Skeletal muscle satellite cell (primary cell): ENCODE data around the gene SEMA5A.

Experiments
- H3K27me3 ChIP-seq: 2 replicates; pipeline ENCODE4 v1.7.0; 2013; ENCODE audit warnings: low read length; ENCODE audit not compliant: control insufficient read depth, insufficient read depth
- H3K36me3 ChIP-seq: 2 replicates; pipeline ENCODE4 v1.7.0; 2013; ENCODE audit warnings: mild to moderate bottlenecking, control low read depth, low read length; ENCODE audit not compliant: insufficient read depth
- H3K4me1 ChIP-seq: 2 replicates; pipeline ENCODE4 v1.7.0; 2013; ENCODE audit warnings: low read length; ENCODE audit not compliant: control insufficient read depth, insufficient read depth
- H3K4me2 ChIP-seq: 2 replicates; pipeline ENCODE4 v1.7.0; 2013; ENCODE audit warnings: mild to moderate bottlenecking, low read length
- H3K4me3 ChIP-seq: 2 replicates; pipeline ENCODE4 v1.7.0; 2013; ENCODE audit warnings: low read length
- H3K9ac ChIP-seq: 2 replicates; pipeline ENCODE4 v1.7.0; 2013; ENCODE audit warnings: mild to moderate bottlenecking, low read depth, low read length, moderate library complexity
- H3K9me3 ChIP-seq: replicated peaks from 2 replicates; pipeline ENCODE4 v1.7.0; 2013; ENCODE audit warnings: mild to moderate bottlenecking, control low read depth, low read length

The SEMA5A gene

GRCh38 chr5:9307150-9307549 is 238.7 kb downstream of the SEMA5A start:
- Histone ChIP-seq H3K4me1 (no peaks in the 10 kb centered on the region), H3K4me3 (no peak overlapping the region), H3K9ac (no peak overlapping the region), H3K27me3 (no peaks in the 10 kb centered on the region), H3K4me2 (no peak overlapping the region), H3K36me3 (no peaks in the 10 kb centered on the region), H3K9me3 (no peaks in the 10 kb centered on the region)

- Histone ChIP-seq H3K4me1 (no peaks in the 10 kb centered on the region), H3K9ac (no peak overlapping the region), H3K4me3 (no peak overlapping the region), H3K36me3 (no peaks in the 10 kb centered on the region), H3K9me3 (no peaks in the 10 kb centered on the region), H3K27me3 (no peaks in the 10 kb centered on the region), H3K4me2 (no peak overlapping the region)
Observed at GRCh38 chr5:9302218-9302617, 243.7 kb downstream of the SEMA5A start.

GRCh38 chr5:9301200-9301599 is 244.7 kb downstream of the SEMA5A start:
- Histone ChIP-seq H3K9me3 (no peaks in the 10 kb centered on the region), H3K4me1 (no peaks in the 10 kb centered on the region), H3K27me3 (no peaks in the 10 kb centered on the region), H3K36me3 (no peaks in the 10 kb centered on the region), H3K4me2 (no peak overlapping the region), H3K9ac (no peak overlapping the region), H3K4me3 (no peak overlapping the region)

- H3K9me3 ChIP-seq: no peaks in the 10 kb centered on the region
- no peaks in the 10 kb centered on the region for H3K4me1 ChIP-seq
- no peaks in the 10 kb centered on the region for H3K27me3 ChIP-seq
- no peak overlapping the region for H3K4me3 ChIP-seq
- H3K9ac ChIP-seq: no peak overlapping the region
- H3K4me2 ChIP-seq: no peak overlapping the region
- no peaks in the 10 kb centered on the region for H3K36me3 ChIP-seq
Observed at GRCh38 chr5:9297134-9297533, 248.7 kb downstream of the SEMA5A start.

GRCh38 chr5:9295466-9295801 is 250.4 kb downstream of the SEMA5A start:
- Histone ChIP-seq H3K9ac (no peak overlapping the region), H3K4me2 (no peak overlapping the region), H3K27me3 (no peaks in the 10 kb centered on the region), H3K4me1 (no peaks in the 10 kb centered on the region), H3K9me3 (no peaks in the 10 kb centered on the region), H3K36me3 (no peaks in the 10 kb centered on the region), H3K4me3 (no peak overlapping the region)

- no peaks in the 10 kb centered on the region for H3K9me3 ChIP-seq
- no peak overlapping the region for H3K4me2 ChIP-seq
- no peak overlapping the region for H3K4me3 ChIP-seq
- no peak overlapping the region for H3K9ac ChIP-seq
- no peaks in the 10 kb centered on the region for H3K4me1 ChIP-seq
- no peaks in the 10 kb centered on the region for H3K27me3 ChIP-seq
- no peaks in the 10 kb centered on the region for H3K36me3 ChIP-seq
Observed at GRCh38 chr5:9294793-9295465, 250.9 kb downstream of the SEMA5A start.

GRCh38 chr5:9288234-9288633 is 257.6 kb downstream of the SEMA5A start:
- H3K36me3 ChIP-seq: no peaks in the 10 kb centered on the region
- no peak overlapping the region for H3K9ac ChIP-seq
- H3K4me3 ChIP-seq: no peak overlapping the region
- H3K27me3 ChIP-seq: no peaks in the 10 kb centered on the region
- no peaks in the 10 kb centered on the region for H3K4me1 ChIP-seq
- no peaks in the 10 kb centered on the region for H3K9me3 ChIP-seq
- H3K4me2 ChIP-seq: no peak overlapping the region

- Histone ChIP-seq H3K4me3 (no peak overlapping the region), H3K9me3 (no peaks in the 10 kb centered on the region), H3K27me3 (no peaks in the 10 kb centered on the region), H3K4me2 (no peak overlapping the region), H3K36me3 (no peaks in the 10 kb centered on the region), H3K9ac (no peak overlapping the region), H3K4me1 (no peaks in the 10 kb centered on the region)
Observed at GRCh38 chr5:9284781-9285307, 261.0 kb downstream of the SEMA5A start.

GRCh38 chr5:9284272-9284671 is 261.6 kb downstream of the SEMA5A start:
- no peaks in the 10 kb centered on the region for H3K9me3 ChIP-seq
- no peak overlapping the region for H3K4me3 ChIP-seq
- no peak overlapping the region for H3K9ac ChIP-seq
- no peaks in the 10 kb centered on the region for H3K36me3 ChIP-seq
- no peak overlapping the region for H3K4me2 ChIP-seq
- H3K27me3 ChIP-seq: no peaks in the 10 kb centered on the region
- H3K4me1 ChIP-seq: no peaks in the 10 kb centered on the region

- Histone ChIP-seq H3K27me3 (no peaks in the 10 kb centered on the region), H3K4me1 (no peaks in the 10 kb centered on the region), H3K9me3 (no peaks in the 10 kb centered on the region), H3K36me3 (no peaks in the 10 kb centered on the region), H3K4me2 (no peak overlapping the region), H3K4me3 (no peak overlapping the region), H3K9ac (no peak overlapping the region)
Observed at GRCh38 chr5:9283473-9283872, 262.4 kb downstream of the SEMA5A start.

- H3K36me3 ChIP-seq: no peaks in the 10 kb centered on the region
- H3K27me3 ChIP-seq: no peaks in the 10 kb centered on the region
- H3K4me1 ChIP-seq: no peaks in the 10 kb centered on the region
- H3K9me3 ChIP-seq: no peaks in the 10 kb centered on the region
- no peak overlapping the region for H3K9ac ChIP-seq
- no peak overlapping the region for H3K4me3 ChIP-seq
- H3K4me2 ChIP-seq: no peak overlapping the region
Observed at GRCh38 chr5:9283021-9283420, 262.9 kb downstream of the SEMA5A start.

- no peaks in the 10 kb centered on the region for H3K9me3 ChIP-seq
- H3K27me3 ChIP-seq: no peaks in the 10 kb centered on the region
- H3K36me3 ChIP-seq: no peaks in the 10 kb centered on the region
Observed at GRCh38 chr5:9282211-9282610, 263.7 kb downstream of the SEMA5A start.

More at GRCh38 chr5:9282211-9282610, 263.7 kb downstream of the SEMA5A start:
- no peak overlapping the region for H3K4me2 ChIP-seq
- H3K4me3 ChIP-seq: no peak overlapping the region
- no peak overlapping the region for H3K9ac ChIP-seq
- no peaks in the 10 kb centered on the region for H3K4me1 ChIP-seq
